Coronary artery (tissue), 2 donors: ENCODE data around the gene HACL1.

ENCODE experiments used
- DNase-seq: peaks from one replicate; pipeline ENCODE4 v3.0.0-alpha.2; 2017; ENCODE audit warnings: low spot score
- H3K27ac ChIP-seq, 2 donors: fragments of 200-600 bp; sonication (generic); one replicate each; pipeline ENCODE4 v1.5.1; 2016 to 2019
- H3K4me3 ChIP-seq: fragments of 200-600 bp; sonication (generic); 2 replicates; pipeline ENCODE4 v1.5.1; 2016; ENCODE audit warnings: mild to moderate bottlenecking, moderate library complexity
- CTCF ChIP-seq: fragments of 200-600 bp; sonication (generic); IDR thresholded peaks from one replicate; pipeline ENCODE4 v1.5.1; 2019; ENCODE audit warnings: antibody characterized with exemption

HACL1 gene

GRCh38 chr3:15578289-15578867 is 23.0 kb downstream of the HACL1 start:
- no peak for TF ChIP-seq CTCF
- no peak for DNase-seq
- H3K27ac ChIP-seq: no peak overlapping the region
- H3K4me3 ChIP-seq: no peak overlapping the region

- no peak for TF ChIP-seq CTCF
- Histone ChIP-seq H3K4me3 (no peak overlapping the region), H3K27ac (no peak overlapping the region)
- no peak for DNase-seq
These were observed 24.9 kb downstream of the HACL1 start for GRCh38 chr3:15576475-15576874.

GRCh38 chr3:15575446-15575845 is 25.9 kb downstream of the HACL1 start:
- H3K4me3 ChIP-seq: no peak overlapping the region
- no peak for TF ChIP-seq CTCF
- no peak for DNase-seq
- H3K27ac ChIP-seq: no peak overlapping the region

- no peak for TF ChIP-seq CTCF
- Histone ChIP-seq H3K4me3 (no peak overlapping the region), H3K27ac (no peak overlapping the region)
- DNase-seq: no peak
These were observed 29.2 kb downstream of the HACL1 start for GRCh38 chr3:15572138-15572537.

GRCh38 chr3:15563190-15563589 is 38.2 kb downstream of the HACL1 start:
- no peak for DNase-seq
- no peak for TF ChIP-seq CTCF
- H3K27ac ChIP-seq: no peak overlapping the region
- no peak overlapping the region for H3K4me3 ChIP-seq

GRCh38 chr3:15562560-15562959 is 38.8 kb downstream of the HACL1 start:
- no peak overlapping the region for H3K27ac ChIP-seq
- DNase-seq: no peak
- TF ChIP-seq CTCF: no peak
- no peak overlapping the region for H3K4me3 ChIP-seq

- DNase-seq: no peak
- no peak for TF ChIP-seq CTCF
- H3K27ac ChIP-seq: no peak overlapping the region
- H3K4me3 ChIP-seq: no peak overlapping the region
These were observed 42.8 kb downstream of the HACL1 start for GRCh38 chr3:15558581-15558980.
